Stimulated activated CD4-positive, alpha-beta T cell treated with anti-CD3 and anti-CD28 coated beads, Interleukin-15, amount 100 ng/mL, for 48 hours (primary cell): ENCODE data around the gene KCNQ1.

Experiments
- DNase-seq, 2 donors: peaks; one replicate each; pipeline ENCODE4 v3.0.0-alpha.2; 2020; ENCODE audit warnings: low read depth in 2 of 2

The KCNQ1 gene

GRCh38 chr11:2858995-2859698, 414.3 kb downstream of the KCNQ1 start:
- no peak for DNase-seq

- DNase-seq: no peak
Measured at GRCh38 chr11:2859699-2860037, 414.9 kb downstream of the KCNQ1 start.

DNA sequence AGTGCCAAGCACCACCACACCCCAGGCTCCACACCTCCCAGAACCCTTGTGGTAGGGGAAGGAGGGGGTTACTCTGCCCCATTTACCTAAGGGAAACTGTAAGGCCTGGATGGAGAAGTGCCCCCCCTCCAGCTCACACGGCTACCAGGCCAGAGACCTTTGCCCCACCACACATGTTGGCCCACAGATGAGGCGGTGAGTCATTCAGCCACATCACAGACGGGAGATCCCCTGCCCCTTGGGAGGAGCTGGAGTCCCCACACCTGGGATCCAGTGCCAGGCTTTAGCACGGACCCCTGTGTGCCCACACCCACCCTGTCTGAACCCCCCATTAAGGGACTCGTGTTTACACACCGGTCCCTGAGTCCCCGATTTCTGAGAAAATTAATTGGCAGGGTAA, 415.8 kb downstream of the KCNQ1 start:
- no peak for DNase-seq

GRCh38 chr11:2862395-2863275, 417.8 kb downstream of the KCNQ1 start:
- DNase-seq: no peak

DNA sequence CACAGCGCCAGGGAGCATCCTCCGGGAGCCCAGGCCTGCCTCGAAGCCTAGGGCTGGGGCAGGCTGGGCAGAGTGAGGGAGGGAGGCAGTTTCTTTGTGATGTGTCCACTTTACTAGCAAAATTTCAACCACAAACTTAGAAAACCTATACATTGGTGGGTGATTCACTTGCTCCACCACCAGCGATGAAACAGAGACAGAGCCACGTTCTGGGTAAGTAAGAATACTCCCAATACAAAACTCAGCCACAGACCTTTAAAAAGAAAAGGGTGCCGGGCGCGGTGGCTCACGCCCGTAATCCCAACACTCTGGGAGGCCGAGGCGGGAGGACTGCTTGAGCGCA, 418.4 kb downstream of the KCNQ1 start:
- DNase-seq: no peak

DNA sequence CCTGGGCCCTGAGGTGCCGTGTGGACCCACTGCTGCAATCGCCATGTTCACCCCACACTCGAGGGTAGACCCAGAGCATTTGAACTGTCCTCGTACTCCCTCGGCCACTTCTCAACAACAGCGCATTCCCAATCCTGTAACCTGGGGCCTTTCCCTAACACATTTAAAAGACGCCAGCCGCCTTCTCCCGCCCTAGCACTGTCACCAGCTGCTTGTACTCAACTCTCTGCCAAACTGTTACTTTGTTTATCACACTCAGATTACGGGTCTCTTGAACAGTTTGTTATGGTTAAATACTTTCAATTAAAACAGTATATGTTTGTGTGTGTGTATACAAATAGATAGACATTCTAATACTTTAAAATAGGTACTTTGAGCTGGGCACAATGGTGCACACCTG, 420.1 kb downstream of the KCNQ1 start:
- no peak for DNase-seq

- no peak for DNase-seq
Measured at GRCh38 chr11:2865922-2866577, 421.2 kb downstream of the KCNQ1 start.

DNA sequence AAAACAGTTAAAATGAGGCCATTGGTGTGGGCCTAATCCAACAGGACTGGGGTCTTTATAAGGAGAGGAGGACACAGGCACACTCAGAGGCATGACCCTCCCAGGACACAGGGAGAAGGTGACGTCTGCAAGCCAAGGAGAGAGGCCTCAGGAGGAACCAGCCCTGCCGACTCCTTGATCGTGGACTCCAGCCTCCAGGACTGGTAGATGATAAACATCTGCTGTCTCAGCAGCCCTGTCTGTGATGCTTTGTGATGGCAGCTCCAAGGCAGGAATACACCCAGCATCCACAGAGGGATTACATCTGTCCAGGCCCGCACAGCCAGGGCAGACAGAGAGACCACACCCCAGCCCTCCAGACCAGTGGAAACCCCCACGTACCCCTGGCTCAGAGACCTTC, 422.3 kb downstream of the KCNQ1 start:
- DNase-seq: no peak

GRCh38 chr11:2867722-2868505, 423.1 kb downstream of the KCNQ1 start:
- no peak for DNase-seq

- DNase-seq: no peak
Measured at GRCh38 chr11:2868506-2869133, 423.8 kb downstream of the KCNQ1 start.

GRCh38 chr11:2869134-2869526, 424.3 kb downstream of the KCNQ1 start:
- no peak for DNase-seq

- no peak for DNase-seq
Measured at GRCh38 chr11:2869561-2870427, 425.0 kb downstream of the KCNQ1 start.

DNA sequence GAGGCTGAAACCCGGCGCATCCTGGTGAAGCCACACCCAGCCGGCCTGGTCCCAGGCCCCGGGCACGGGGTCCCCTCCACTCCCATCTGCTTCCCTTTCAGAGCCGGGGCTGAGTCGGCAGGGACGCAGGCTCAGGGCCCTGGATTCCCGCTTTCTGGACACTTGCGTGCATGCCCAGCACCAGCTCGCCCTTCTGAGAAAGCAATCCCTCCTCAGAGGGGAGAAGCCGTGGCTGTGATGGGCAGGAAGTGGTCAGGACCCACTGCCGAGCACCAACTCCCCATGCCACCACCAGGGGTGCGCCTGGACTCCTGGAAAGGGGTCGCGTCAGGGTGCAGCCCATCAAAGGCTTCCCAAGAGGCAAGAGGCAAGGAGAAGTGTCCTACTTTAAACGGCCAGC, 425.7 kb downstream of the KCNQ1 start:
- no peak for DNase-seq

DNA sequence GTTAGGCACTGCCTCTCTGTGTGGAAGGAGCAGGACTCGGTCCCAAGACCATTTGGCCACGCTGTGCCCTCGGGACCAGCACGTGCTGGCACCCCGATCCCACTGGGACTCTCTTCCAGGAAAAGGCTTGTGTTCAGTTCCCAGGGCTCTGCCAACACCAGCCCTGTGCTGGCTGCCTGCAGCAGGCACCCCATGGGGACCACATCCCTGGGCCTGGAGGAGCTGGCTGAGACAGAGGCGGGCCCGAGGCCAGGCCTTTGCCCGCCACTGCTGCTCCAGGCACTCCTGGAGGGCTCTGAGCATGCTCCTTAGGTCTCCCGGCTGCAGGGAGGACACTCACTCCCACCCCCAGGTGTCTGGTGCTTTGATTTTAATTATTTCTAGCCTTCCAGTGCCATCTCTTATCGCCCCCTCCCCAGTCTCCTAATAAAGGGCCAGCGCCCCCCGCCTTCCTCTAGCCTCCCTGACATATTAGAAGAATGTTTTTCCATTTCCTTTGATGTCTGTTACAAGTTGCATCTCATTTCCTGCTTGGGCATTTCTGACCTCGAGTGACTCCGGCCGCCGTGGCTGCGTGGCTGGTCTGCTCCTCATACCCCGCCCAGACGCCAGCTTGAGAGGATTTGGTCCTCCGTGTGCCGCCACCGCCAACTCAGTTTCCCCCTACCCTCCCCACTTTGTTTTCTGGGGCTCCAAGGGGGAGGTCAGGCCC, 426.3 kb downstream of the KCNQ1 start:
- no peak for DNase-seq

GRCh38 chr11:2874963-2875362, 430.2 kb downstream of the KCNQ1 start:
- no peak for DNase-seq

DNA sequence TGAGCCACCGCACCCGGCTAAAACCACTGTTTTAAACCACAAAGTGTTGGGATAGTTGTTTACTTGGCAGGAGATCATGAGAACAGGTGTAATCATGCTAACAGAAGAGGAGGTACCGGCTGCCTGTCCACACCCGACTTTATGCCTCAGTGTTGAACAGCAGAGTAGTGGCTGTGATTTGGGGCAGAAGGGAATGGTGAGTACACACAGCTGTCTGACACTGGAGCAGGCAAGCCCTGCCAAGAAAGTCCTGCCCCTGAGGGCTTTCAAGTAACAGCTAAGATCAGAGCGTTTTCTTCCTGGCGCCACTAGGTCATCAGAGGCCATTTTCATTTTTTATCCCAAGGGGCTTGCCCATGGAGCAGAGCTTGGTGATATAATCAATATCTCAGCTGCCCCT, 432.7 kb downstream of the KCNQ1 start:
- no peak for DNase-seq

GRCh38 chr11:2878782-2879181, 434.0 kb downstream of the KCNQ1 start:
- no peak for DNase-seq

- no peak for DNase-seq
Measured at GRCh38 chr11:2880646-2881045, 435.8 kb downstream of the KCNQ1 start.

GRCh38 chr11:2881076-2881980, 436.5 kb downstream of the KCNQ1 start:
- no peak for DNase-seq
